Neural progenitor cell (in vitro differentiated cells): ENCODE data around the gene CABP7.

Experiments used
- CTCF ChIP-seq: fragments of 200-600 bp; sonication (generic); IDR thresholded peaks from 2 replicates; pipeline ENCODE4 v1.5.1; 2017; ENCODE audit warnings: antibody characterized with exemption, mild to moderate bottlenecking
- EZH2 ChIP-seq: fragments of 200-600 bp; sonication (generic); IDR thresholded peaks from 2 replicates; pipeline ENCODE4 v1.6.1; 2017; ENCODE audit warnings: antibody characterized with exemption, mild to moderate bottlenecking, moderate library complexity
- EZH2phosphoT487 ChIP-seq: fragments of 200-600 bp; sonication (generic); IDR thresholded peaks from 2 replicates; pipeline ENCODE4 v1.6.1; 2017; ENCODE audit warnings: antibody characterized with exemption

GRCh38 chr22:29689206-29689879 is 30.5 kb upstream of the CABP7 start:
- TF ChIP-seq CTCF (no peak), EZH2 (no peak), EZH2phosphoT487 (no peak)
